Transverse colon (tissue), 4 donors: ENCODE data around the gene TMEM245. TPM values are rescaled to one million over a fixed set of nuclear protein-coding genes. Genes with fewer than 3 reads are reported as not detected.

Experiments used
- DNase-seq: peaks from one replicate; pipeline ENCODE4 v3.0.0-alpha.2; 2019
- H3K27ac ChIP-seq, 4 donors: fragments of 200-600 bp; sonication (generic); 2 replicates each; pipeline ENCODE4 v1.5.1; 2016 to 2018; ENCODE audit warnings: inconsistent platforms in 4 of 4
- H3K27me3 ChIP-seq: fragments of 200-600 bp; sonication (generic); 2 replicates; pipeline ENCODE4 v1.5.1; 2017; ENCODE audit warnings: inconsistent platforms
- H3K36me3 ChIP-seq, 4 donors: fragments of 200-600 bp; sonication (generic); 2 replicates each; pipeline ENCODE4 v1.5.1; 2017 to 2019; ENCODE audit warnings: inconsistent platforms in 4 of 4
- H3K4me1 ChIP-seq, 4 donors: fragments of 200-600 bp; sonication (generic); 2 replicates each; pipeline ENCODE4 v1.5.1; 2017 to 2020; ENCODE audit warnings: inconsistent platforms in 4 of 4
- H3K4me3 ChIP-seq, 4 donors: fragments of 200-600 bp; sonication (generic); 1 replicate in 1 of 4; 2 replicates in 3 of 4; pipeline versions ENCODE4 v1.5.1 to v1.6.1; 2017 to 2019; ENCODE audit warnings: inconsistent platforms in 4 of 4
- H3K9me3 ChIP-seq, 2 donors: fragments of 200-600 bp; sonication (generic); 2 replicates each; pipeline ENCODE4 v1.5.1; 2017 to 2019; ENCODE audit warnings: inconsistent platforms in 2 of 2
- CTCF ChIP-seq, 5 experiments: fragments of 200-600 bp in 3 of 5; fragments of 450-650 bp in 2 of 5; sonication (generic) in 3 of 5; IDR thresholded peaks; 1 replicate in 2 of 5; 2 replicates in 3 of 5; pipeline ENCODE4 v1.5.1; 2016 to 2017; ENCODE audit warnings: antibody characterized with exemption in 5 of 5, inconsistent platforms in 3 of 5, mild to moderate bottlenecking in 2 of 5, moderate library complexity in 1 of 5
- EP300 ChIP-seq: sonication (generic); formaldehyde crosslinking; IDR thresholded peaks from one replicate; pipeline ENCODE4 v1.6.1; 2017; ENCODE audit warnings: antibody characterized with exemption, low read depth
- POLR2A ChIP-seq: fragments of 450-650 bp; IDR thresholded peaks from one replicate; pipeline ENCODE4 v1.6.1; 2016; ENCODE audit warnings: antibody characterized with exemption, mild to moderate bottlenecking, moderate library complexity
- POLR2AphosphoS5 ChIP-seq, 3 donors: sonication (generic); formaldehyde crosslinking; IDR thresholded peaks; one replicate each; pipeline ENCODE4 v1.6.1; 2016; ENCODE audit warnings: antibody characterized with exemption in 3 of 3
- WGBS, 2 donors: methylation state at CpG; one replicate each; pipeline ENCODE4 v1.1.5; 2018; ENCODE audit warnings: low coverage in 1 of 2; 5-methylcytosine and 5-hydroxymethylcytosine counted together
- in situ Hi-C, 4 donors: fragments of 200-750 bp; cut with MboI; loops; one replicate each; pipeline versions ENCODE4 v1.15.0 to v1.15.1; 2017; ENCODE audit warnings: low sequenced_read_pairs in 3 of 4, low pct_ligation_motif_present in 1 of 4, low pct_unique_long_range_greater_than_20kb in 1 of 4
- intact Hi-C: fragments of 100-400 bp; cut with DNase I; formaldehyde crosslinking; loops from one replicate; pipeline ENCODE4 v1.15.1; 2023; ENCODE audit warnings: low total_unique reads
- total RNA-seq, 4 donors: library from RNA; depleted of rRNA; stranded (reverse); fragments of >200 nt; gene quantifications; one replicate each; pipeline ENCODE4 v1.1.0, GENCODE V29; 2016

TMEM245 gene
- total RNA-seq, 4 donors from 2014 or later = 28.5 to 63.6 (median 58.7) TPM

GRCh38 chr9:109035684-109036423 lies 83.9 kb downstream of the TMEM245 start:
- no peak overlapping the region for H3K4me3 ChIP-seq
- peaks cover 0 to 33% (median 5%) of the 10 kb centered on the region in 4 donors for H3K36me3 ChIP-seq
- TF ChIP-seq POLR2A (no peak), POLR2AphosphoS5 (IDR thresholded peaks at IDR 0.05) (peak in 1 of 3 donors; percentile 11)
- no peaks in the 10 kb centered on the region for H3K9me3 ChIP-seq
- in situ Hi-C loops = no loop called here
- H3K4me1 ChIP-seq = peaks cover 0 to 6% (median 0%) of the 10 kb centered on the region in 4 donors
- H3K27me3 ChIP-seq = no peaks in the 10 kb centered on the region
- intact Hi-C loops = no loop called here
- WGBS, 2 donors = 77 to 82% methylated on average over 2 of the region's 2 CpGs
- DNase-seq = no peak
- H3K27ac ChIP-seq = peak overlapping the region in 2 of 4 donors; percentile 23 to 36

GRCh38 chr9:109033941-109034700 lies 85.6 kb downstream of the TMEM245 start:
- no peak overlapping the region for H3K27ac ChIP-seq
- WGBS, 2 donors = 90 to 92% methylated on average over 6 of the region's 6 CpGs
- no peak for DNase-seq
- in situ Hi-C loops (no loop called here), intact Hi-C loops (no loop called here)
- H3K9me3 ChIP-seq = no peaks in the 10 kb centered on the region
- peaks cover 0 to 6% (median 0%) of the 10 kb centered on the region in 4 donors for H3K4me1 ChIP-seq
- no peak for TF ChIP-seq POLR2AphosphoS5 (IDR thresholded peaks at IDR 0.05)
- TF ChIP-seq POLR2A = no peak
- no peak for TF ChIP-seq EP300
- no peak for TF ChIP-seq CTCF (IDR thresholded peaks at IDR 0.05)
- H3K4me3 ChIP-seq = no peak overlapping the region
- peaks cover 0 to 30% (median 5%) of the 10 kb centered on the region in 4 donors for H3K36me3 ChIP-seq
- no peaks in the 10 kb centered on the region for H3K27me3 ChIP-seq

- intact Hi-C loops (no loop called here), in situ Hi-C loops (no loop called here)
- no peak for DNase-seq
- Histone ChIP-seq H3K4me1 (peaks cover 0 to 15% (median under 1%) of the 10 kb centered on the region in 4 donors), H3K9me3 (no peaks in the 10 kb centered on the region), H3K27ac (no peak overlapping the region), H3K4me3 (no peak overlapping the region), H3K27me3 (no peaks in the 10 kb centered on the region), H3K36me3 (peaks cover 0 to 24% (median 7%) of the 10 kb centered on the region in 4 donors)
- TF ChIP-seq EP300 (no peak), POLR2AphosphoS5 (IDR thresholded peaks at IDR 0.05) (no peak), POLR2A (no peak), CTCF (IDR thresholded peaks at IDR 0.05) (no peak)
- WGBS, 2 donors = 81 to 92% methylated on average over 3 of the region's 3 CpGs
These were observed 88.5 kb downstream of the TMEM245 start for GRCh38 chr9:109031241-109031640.

GRCh38 chr9:109030426-109030825 lies 89.3 kb downstream of the TMEM245 start:
- no peaks in the 10 kb centered on the region for H3K27me3 ChIP-seq
- peaks cover 0 to 15% (median under 1%) of the 10 kb centered on the region in 4 donors for H3K4me1 ChIP-seq
- no peak for DNase-seq
- in situ Hi-C loops = no loop called here
- no peak overlapping the region for H3K27ac ChIP-seq
- TF ChIP-seq POLR2A = no peak
- no peak for TF ChIP-seq POLR2AphosphoS5 (IDR thresholded peaks at IDR 0.05)
- TF ChIP-seq CTCF (IDR thresholded peaks at IDR 0.05) = no peak
- TF ChIP-seq EP300 = no peak
- H3K4me3 ChIP-seq = no peak overlapping the region
- H3K9me3 ChIP-seq = no peaks in the 10 kb centered on the region
- intact Hi-C loops = no loop called here
- H3K36me3 ChIP-seq = peaks cover 0 to 24% (median 7%) of the 10 kb centered on the region in 4 donors
- WGBS, 2 donors = 98 to 99% methylated on average over 4 of the region's 4 CpGs
